Mononuclear cell (primary cell): ENCODE results near the gene TRIM62. TPM values are rescaled to one million over a fixed set of nuclear protein-coding genes. Genes with fewer than 3 reads are reported as not detected.
"Not testable (repeated sequence)": the region's sequence is repeated elsewhere in the genome, so short reads cannot be mapped to it uniquely, and the experiment has no call there.

ENCODE experiments used
- H3K27me3 ChIP-seq: 2 replicates; pipeline ENCODE4 v1.6.0; 2011; ENCODE audit warnings: low read length, control low read depth; ENCODE audit not compliant: insufficient read depth
- H3K4me1 ChIP-seq: 2 replicates; pipeline ENCODE4 v1.5.1; 2011; ENCODE audit warnings: mild to moderate bottlenecking, low read length, control low read depth; ENCODE audit not compliant: insufficient read depth
- H3K4me3 ChIP-seq: 2 replicates; pipeline ENCODE4 v1.5.1; 2011; ENCODE audit warnings: mild to moderate bottlenecking, low read length, moderate library complexity
- H3K9me3 ChIP-seq: 2 replicates; pipeline ENCODE4 v1.5.1; 2011; ENCODE audit warnings: low read depth, mild to moderate bottlenecking, control low read depth, low read length
- total RNA-seq: library from RNA; depleted of rRNA; stranded (reverse); fragments of >200 nt; gene quantifications from one replicate; pipeline ENCODE4 v1.2.3, GENCODE V29; 2012

Gene TRIM62
- total RNA-seq, 1 donor = 9.9 TPM

GRCh38 chr1:33140153-33141149 is 41.4 kb downstream of the TRIM62 start:
- Histone ChIP-seq H3K27me3 (no peaks in the 10 kb centered on the region), H3K4me1 (no peaks in the 10 kb centered on the region), H3K9me3 (no peaks in the 10 kb centered on the region), H3K4me3 (no peak overlapping the region)

DNA sequence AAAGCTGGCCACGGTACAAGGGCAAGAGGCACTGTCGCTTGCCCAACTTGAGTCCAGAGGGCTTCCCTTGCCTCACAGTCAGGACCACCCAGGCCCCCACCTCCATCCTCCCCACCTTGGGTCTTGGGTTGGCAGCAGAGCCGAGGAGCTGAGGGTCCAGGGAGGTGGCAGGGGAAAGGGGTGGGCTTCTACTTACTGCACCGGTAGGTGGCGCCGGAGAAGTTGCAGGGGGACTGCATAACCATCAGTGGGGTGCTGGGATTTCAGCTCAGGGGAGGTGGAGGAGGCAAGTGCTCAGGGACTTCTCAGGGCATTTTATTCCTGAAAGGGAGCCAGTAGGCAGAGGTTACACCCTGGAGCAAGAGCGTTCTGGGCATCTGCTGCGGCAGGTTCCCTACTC is 44.0 kb downstream of the TRIM62 start:
- H3K4me3 ChIP-seq = no peak overlapping the region
- H3K9me3 ChIP-seq = no peaks in the 10 kb centered on the region
- no peaks in the 10 kb centered on the region for H3K27me3 ChIP-seq
- H3K4me1 ChIP-seq = no peaks in the 10 kb centered on the region

- not testable (repeated sequence) for H3K4me3 ChIP-seq, H3K9me3 ChIP-seq, H3K4me1 ChIP-seq, H3K27me3 ChIP-seq
These were observed 45.8 kb downstream of the TRIM62 start for GRCh38 chr1:33136041-33136440.

GRCh38 chr1:33133478-33134105 is 48.3 kb downstream of the TRIM62 start:
- Histone ChIP-seq H3K27me3 (no peaks in the 10 kb centered on the region), H3K4me1 (peaks cover 5% of the 10 kb centered on the region), H3K9me3 (no peaks in the 10 kb centered on the region), H3K4me3 (no peak overlapping the region)

- H3K9me3 ChIP-seq = no peaks in the 10 kb centered on the region
- peaks cover 15% of the 10 kb centered on the region for H3K4me1 ChIP-seq
- no peak overlapping the region for H3K4me3 ChIP-seq
- no peaks in the 10 kb centered on the region for H3K27me3 ChIP-seq
These were observed 49.3 kb downstream of the TRIM62 start for GRCh38 chr1:33132549-33132948.

GRCh38 chr1:33131191-33131590 is 50.7 kb downstream of the TRIM62 start:
- H3K4me1 ChIP-seq = peaks cover 22% of the 10 kb centered on the region
- H3K9me3 ChIP-seq = no peaks in the 10 kb centered on the region
- H3K4me3 ChIP-seq = no peak overlapping the region
- H3K27me3 ChIP-seq = no peaks in the 10 kb centered on the region

DNA sequence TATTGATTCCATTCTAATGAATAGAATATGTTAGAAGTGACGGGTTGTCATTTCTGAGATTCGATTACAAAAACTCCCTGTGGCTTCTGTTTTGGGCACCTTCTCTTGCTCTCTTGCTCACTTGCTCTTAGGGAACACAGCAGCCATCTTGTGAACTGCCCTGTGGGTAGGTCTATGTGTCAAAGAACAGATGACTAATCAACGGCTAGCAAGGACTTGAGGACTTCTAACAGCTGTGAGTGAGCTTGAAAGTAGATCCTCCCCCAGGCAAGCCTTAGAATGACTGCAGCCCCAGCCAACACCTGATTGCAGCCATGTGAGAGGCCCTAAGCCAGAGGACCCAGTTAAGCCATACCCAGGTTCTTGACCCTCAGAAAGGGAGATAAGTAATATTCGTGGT is 51.5 kb downstream of the TRIM62 start:
- no peak overlapping the region for H3K4me3 ChIP-seq
- peaks cover 24% of the 10 kb centered on the region for H3K4me1 ChIP-seq
- H3K27me3 ChIP-seq = no peaks in the 10 kb centered on the region
- H3K9me3 ChIP-seq = no peaks in the 10 kb centered on the region

- Histone ChIP-seq H3K9me3 (no peaks in the 10 kb centered on the region), H3K4me1 (peaks cover 24% of the 10 kb centered on the region), H3K27me3 (no peaks in the 10 kb centered on the region), H3K4me3 (no peak overlapping the region)
These were observed 53.1 kb downstream of the TRIM62 start for GRCh38 chr1:33128781-33129180.

- Histone ChIP-seq H3K27me3 (no peaks in the 10 kb centered on the region), H3K4me3 (peak overlapping the region; percentile 77), H3K9me3 (no peaks in the 10 kb centered on the region), H3K4me1 (peaks cover 24% of the 10 kb centered on the region)
These were observed 54.6 kb downstream of the TRIM62 start for GRCh38 chr1:33127001-33127823.

DNA sequence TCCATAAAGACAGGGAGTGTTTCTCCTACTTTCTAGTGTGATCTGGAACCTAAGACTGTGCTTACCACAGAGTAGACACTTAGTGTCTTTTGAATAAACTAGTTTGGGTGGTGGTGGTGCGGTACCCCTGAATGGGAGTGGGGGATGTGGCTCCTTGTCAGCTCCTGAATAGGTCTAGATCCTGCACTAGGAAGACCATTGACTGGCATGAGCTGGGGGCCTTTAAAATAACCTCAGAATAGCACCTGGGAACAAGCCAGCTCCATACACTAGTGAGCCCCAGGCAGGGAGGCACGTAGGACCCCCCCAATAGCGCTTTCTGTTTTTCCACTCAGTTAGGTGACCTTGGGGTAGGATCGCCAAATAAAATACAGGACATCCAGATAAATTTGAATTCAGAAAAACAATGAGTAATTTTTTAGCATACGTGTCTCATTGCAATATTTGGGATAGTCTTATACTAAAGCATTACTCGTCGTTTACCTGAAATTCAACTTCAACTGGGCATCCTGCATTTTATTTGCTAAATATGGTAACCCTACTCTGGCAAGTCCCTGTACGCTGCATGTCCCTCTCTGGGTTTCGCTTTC is 55.3 kb downstream of the TRIM62 start:
- Histone ChIP-seq H3K27me3 (no peaks in the 10 kb centered on the region), H3K4me1 (peaks cover 24% of the 10 kb centered on the region), H3K9me3 (no peaks in the 10 kb centered on the region), H3K4me3 (peak overlapping the region; percentile 77)

DNA sequence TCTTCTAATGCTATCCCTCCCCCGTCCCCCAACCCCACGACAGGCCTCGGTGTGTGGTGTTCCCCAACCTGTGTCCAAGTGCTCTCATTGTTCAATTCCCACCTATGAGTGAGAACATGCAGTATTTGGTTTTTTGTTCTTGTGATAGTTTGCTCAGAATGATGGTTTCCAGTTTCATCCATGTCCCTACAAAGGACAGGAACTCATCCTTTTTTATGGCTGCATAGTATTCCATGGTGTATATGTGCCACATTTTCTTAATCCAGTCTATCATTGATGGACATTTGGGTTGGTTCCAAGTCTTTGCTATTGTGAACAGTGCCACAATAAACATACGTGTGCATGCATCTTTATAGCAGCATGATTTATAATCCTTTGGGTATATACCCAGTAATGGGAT is 57.2 kb downstream of the TRIM62 start:
- H3K27me3 ChIP-seq, H3K9me3 ChIP-seq, H3K4me3 ChIP-seq: not testable (repeated sequence)
- H3K4me1 ChIP-seq = peaks cover 24% of the 10 kb centered on the region

DNA sequence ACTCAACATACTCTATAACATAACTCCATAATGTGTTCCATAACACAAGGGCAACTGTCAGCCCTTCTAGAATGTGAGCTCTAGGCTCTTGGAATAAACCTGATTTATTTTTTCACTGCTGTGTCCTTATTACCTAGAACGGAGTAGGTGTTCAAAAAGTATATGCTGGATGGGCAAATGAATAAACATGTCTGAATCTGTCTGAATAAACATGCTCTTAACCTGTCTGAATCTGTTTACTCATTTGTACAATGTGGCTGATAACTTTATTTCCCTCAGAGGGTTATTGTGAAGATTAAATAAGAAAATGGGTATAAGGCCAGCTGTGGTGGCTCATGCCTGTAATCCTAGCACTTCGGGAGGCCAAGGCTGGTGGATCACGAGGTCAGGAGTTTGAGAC is 58.6 kb downstream of the TRIM62 start:
- H3K4me1 ChIP-seq = peaks cover 16% of the 10 kb centered on the region
- H3K9me3 ChIP-seq = no peaks in the 10 kb centered on the region
- no peak overlapping the region for H3K4me3 ChIP-seq
- no peaks in the 10 kb centered on the region for H3K27me3 ChIP-seq

GRCh38 chr1:33122483-33123178 is 59.2 kb downstream of the TRIM62 start:
- Histone ChIP-seq H3K4me3 (no peak overlapping the region), H3K4me1 (peaks cover 10% of the 10 kb centered on the region), H3K9me3 (no peaks in the 10 kb centered on the region), H3K27me3 (no peaks in the 10 kb centered on the region)

DNA sequence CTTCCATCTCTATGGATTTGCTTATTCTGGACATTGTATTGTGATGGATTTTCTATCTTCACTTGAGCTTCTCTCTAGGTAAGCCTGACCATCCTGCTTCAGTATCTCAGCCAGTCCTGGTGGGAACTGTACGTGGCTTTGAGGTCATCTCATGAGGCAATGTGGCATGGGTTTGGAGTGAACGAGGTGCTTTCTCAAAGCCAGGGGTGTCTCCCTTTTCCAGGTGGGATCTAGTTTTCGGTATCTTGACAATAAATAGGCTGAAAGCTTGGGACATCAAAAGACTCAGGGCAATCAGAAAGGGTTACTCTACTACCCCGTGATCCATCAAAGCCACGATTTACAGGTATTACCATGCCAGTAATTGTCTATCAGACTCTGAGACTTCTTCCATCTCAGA is 60.1 kb downstream of the TRIM62 start:
- H3K4me3 ChIP-seq = no peak overlapping the region
- H3K4me1 ChIP-seq = peaks cover 8% of the 10 kb centered on the region
- no peaks in the 10 kb centered on the region for H3K27me3 ChIP-seq
- no peaks in the 10 kb centered on the region for H3K9me3 ChIP-seq
